Gastroesophageal sphincter (tissue), 3 donors: ENCODE data around the gene TRUB2.

Experiments used
- POLR2A ChIP-seq, 2 donors: fragments of 450-650 bp; IDR thresholded peaks; one replicate each; pipeline ENCODE4 v1.6.1; 2017; ENCODE audit warnings: antibody characterized with exemption in 2 of 2, mild to moderate bottlenecking in 2 of 2, moderate library complexity in 1 of 2
- POLR2AphosphoS5 ChIP-seq: sonication (generic); formaldehyde crosslinking; IDR thresholded peaks from one replicate; pipeline ENCODE4 v1.6.1; 2017; ENCODE audit warnings: antibody characterized with exemption
- TF ChIP-seq, protein P1 (sequence below), 4 experiments: fragments of 200-600 bp in 2 of 4; fragments of 450-650 bp in 2 of 4; sonication (generic) in 1 of 4; IDR thresholded peaks; one replicate each; pipeline ENCODE4 v1.5.1; 2017 to 2019; ENCODE audit warnings: antibody characterized with exemption in 4 of 4, mild to moderate bottlenecking in 2 of 4, moderate library complexity in 2 of 4

DNA sequence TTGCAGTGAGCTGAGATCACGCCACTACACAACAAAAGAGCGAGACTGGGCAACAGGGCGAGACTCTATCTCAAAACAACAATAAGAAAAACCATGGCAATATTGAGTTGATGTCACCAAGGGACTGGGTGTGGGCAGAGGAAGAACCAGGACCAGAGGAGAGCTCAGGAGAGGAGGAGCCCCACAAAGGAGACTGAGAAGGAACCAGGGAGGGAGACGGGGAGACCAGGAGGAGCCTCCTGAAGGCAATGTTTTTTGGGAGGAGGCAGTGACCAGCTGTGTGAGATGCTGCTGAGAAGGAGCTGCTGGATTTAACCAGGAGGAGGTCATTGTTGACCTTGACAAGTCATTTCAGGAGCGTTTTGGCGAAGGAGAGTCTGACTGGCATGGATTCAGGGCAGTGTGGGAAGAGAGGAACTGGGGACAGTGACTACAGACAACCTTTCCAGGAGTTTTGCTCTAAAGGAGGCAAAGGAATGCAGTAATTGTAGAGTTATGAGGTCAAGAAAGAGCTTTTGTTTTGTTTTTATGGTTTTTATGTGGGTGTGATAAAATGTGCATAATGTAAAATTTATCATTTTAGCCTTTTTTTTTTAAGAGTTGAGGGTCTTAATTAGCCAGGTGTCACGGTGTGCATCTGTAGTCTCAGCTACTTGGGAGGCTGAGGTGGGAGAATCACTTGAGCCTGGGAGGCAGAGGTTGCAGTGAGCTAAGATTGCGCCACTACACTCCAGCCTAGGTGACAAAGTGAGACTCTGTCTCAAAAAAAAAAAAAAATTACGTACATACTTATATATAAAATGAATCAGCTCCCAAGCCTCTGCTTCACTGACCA lies 17.9 kb downstream of the TRUB2 start:
- TF ChIP-seq, protein P1, sequence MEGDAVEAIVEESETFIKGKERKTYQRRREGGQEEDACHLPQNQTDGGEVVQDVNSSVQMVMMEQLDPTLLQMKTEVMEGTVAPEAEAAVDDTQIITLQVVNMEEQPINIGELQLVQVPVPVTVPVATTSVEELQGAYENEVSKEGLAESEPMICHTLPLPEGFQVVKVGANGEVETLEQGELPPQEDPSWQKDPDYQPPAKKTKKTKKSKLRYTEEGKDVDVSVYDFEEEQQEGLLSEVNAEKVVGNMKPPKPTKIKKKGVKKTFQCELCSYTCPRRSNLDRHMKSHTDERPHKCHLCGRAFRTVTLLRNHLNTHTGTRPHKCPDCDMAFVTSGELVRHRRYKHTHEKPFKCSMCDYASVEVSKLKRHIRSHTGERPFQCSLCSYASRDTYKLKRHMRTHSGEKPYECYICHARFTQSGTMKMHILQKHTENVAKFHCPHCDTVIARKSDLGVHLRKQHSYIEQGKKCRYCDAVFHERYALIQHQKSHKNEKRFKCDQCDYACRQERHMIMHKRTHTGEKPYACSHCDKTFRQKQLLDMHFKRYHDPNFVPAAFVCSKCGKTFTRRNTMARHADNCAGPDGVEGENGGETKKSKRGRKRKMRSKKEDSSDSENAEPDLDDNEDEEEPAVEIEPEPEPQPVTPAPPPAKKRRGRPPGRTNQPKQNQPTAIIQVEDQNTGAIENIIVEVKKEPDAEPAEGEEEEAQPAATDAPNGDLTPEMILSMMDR (IDR thresholded peaks at IDR 0.05), result no peak
- TF ChIP-seq POLR2A (IDR thresholded peaks at IDR 0.05) (no peak), POLR2AphosphoS5 (no peak)
